Neural progenitor cell (in vitro differentiated cells): Measurements from ENCODE around the gene ANKHD1. TPM values are rescaled to one million over a fixed set of nuclear protein-coding genes. Genes with fewer than 3 reads are reported as not detected.

Experiments
- DNase-seq: peaks from one replicate; pipeline ENCODE4 v3.0.0-alpha.2; 2016; ENCODE audit warnings: low spot score
- H2AFZ ChIP-seq: fragments of 200-600 bp; sonication (generic); replicated peaks from 2 replicates; pipeline ENCODE4 v1.6.1; 2016; ENCODE audit warnings: antibody characterized with exemption
- H3F3A ChIP-seq: fragments of 200-600 bp; sonication (generic); 2 replicates; pipeline ENCODE4 v1.6.1; 2016; ENCODE audit warnings: antibody characterized with exemption, low read depth
- H3K27ac ChIP-seq: fragments of 200-600 bp; sonication (generic); 2 replicates; pipeline ENCODE4 v1.5.1; 2016; ENCODE audit warnings: mild to moderate bottlenecking
- H3K27me3 ChIP-seq: fragments of 200-600 bp; sonication (generic); 2 replicates; pipeline ENCODE4 v1.6.1; 2016; ENCODE audit warnings: mild to moderate bottlenecking, moderate library complexity
- H3K36me3 ChIP-seq: fragments of 200-600 bp; sonication (generic); 2 replicates; pipeline ENCODE4 v1.5.1; 2016
- H3K4me1 ChIP-seq: fragments of 200-600 bp; sonication (generic); 2 replicates; pipeline ENCODE4 v1.6.1; 2016; ENCODE audit warnings: mixed run types
- H3K4me2 ChIP-seq: fragments of 200-600 bp; sonication (generic); 2 replicates; pipeline ENCODE4 v1.6.1; 2016
- H3K4me3 ChIP-seq: fragments of 200-600 bp; sonication (generic); 2 replicates; pipeline ENCODE4 v1.5.1; 2016
- H3K79me2 ChIP-seq: fragments of 200-600 bp; sonication (generic); 2 replicates; pipeline ENCODE4 v1.6.1; 2016; ENCODE audit warnings: low read depth
- H3K9ac ChIP-seq: fragments of 200-600 bp; sonication (generic); 2 replicates; pipeline ENCODE4 v1.6.1; 2016
- H3K9me3 ChIP-seq: fragments of 200-600 bp; sonication (generic); 2 replicates; pipeline ENCODE4 v1.5.1; 2016; ENCODE audit warnings: low read depth
- H4K20me1 ChIP-seq: fragments of 200-600 bp; sonication (generic); 2 replicates; pipeline ENCODE4 v1.6.1; 2016; ENCODE audit warnings: low read depth
- H3K27ac Mint-ChIP-seq: 3 replicates; pipeline ENCODE4 v1.8.0; 2021; ENCODE audit warnings: mixed read lengths
- H3K27me3 Mint-ChIP-seq: 2 replicates; pipeline ENCODE4 v1.8.0; 2022; ENCODE audit warnings: low read depth, mild to moderate bottlenecking, inconsistent platforms, moderate library complexity, mixed read lengths; ENCODE audit not compliant: insufficient read depth
- H3K36me3 Mint-ChIP-seq: 3 replicates; pipeline ENCODE4 v1.8.0; 2021; ENCODE audit warnings: mixed read lengths
- H3K4me1 Mint-ChIP-seq: 3 replicates; pipeline ENCODE4 v1.8.0; 2021; ENCODE audit warnings: mixed read lengths
- H3K4me3 Mint-ChIP-seq: 3 replicates; pipeline ENCODE4 v1.8.0; 2021; ENCODE audit warnings: mild to moderate bottlenecking, moderate library complexity, mixed read lengths
- H3K9me3 Mint-ChIP-seq: 3 replicates; pipeline ENCODE4 v1.8.0; 2020; ENCODE audit warnings: mixed read lengths
- EZH2 ChIP-seq: fragments of 200-600 bp; sonication (generic); IDR thresholded peaks from 2 replicates; pipeline ENCODE4 v1.6.1; 2017; ENCODE audit warnings: antibody characterized with exemption, mild to moderate bottlenecking, moderate library complexity
- EZH2phosphoT487 ChIP-seq: fragments of 200-600 bp; sonication (generic); IDR thresholded peaks from 2 replicates; pipeline ENCODE4 v1.6.1; 2017; ENCODE audit warnings: antibody characterized with exemption
- total RNA-seq: library from RNA; depleted of rRNA; stranded (reverse); fragments of >200 nt; gene quantifications from 2 replicates; pipeline ENCODE4 v1.2.3, GENCODE V29; 2015; ENCODE audit warnings: low replicate concordance
- TF ChIP-seq, protein P1 (sequence below): fragments of 200-600 bp; sonication (generic); IDR thresholded peaks from 2 replicates; pipeline ENCODE4 v1.5.1; 2017; ENCODE audit warnings: antibody characterized with exemption, mild to moderate bottlenecking

Gene ANKHD1
- total RNA-seq, 1 donor from 2014 or later, result 110 TPM

DNA sequence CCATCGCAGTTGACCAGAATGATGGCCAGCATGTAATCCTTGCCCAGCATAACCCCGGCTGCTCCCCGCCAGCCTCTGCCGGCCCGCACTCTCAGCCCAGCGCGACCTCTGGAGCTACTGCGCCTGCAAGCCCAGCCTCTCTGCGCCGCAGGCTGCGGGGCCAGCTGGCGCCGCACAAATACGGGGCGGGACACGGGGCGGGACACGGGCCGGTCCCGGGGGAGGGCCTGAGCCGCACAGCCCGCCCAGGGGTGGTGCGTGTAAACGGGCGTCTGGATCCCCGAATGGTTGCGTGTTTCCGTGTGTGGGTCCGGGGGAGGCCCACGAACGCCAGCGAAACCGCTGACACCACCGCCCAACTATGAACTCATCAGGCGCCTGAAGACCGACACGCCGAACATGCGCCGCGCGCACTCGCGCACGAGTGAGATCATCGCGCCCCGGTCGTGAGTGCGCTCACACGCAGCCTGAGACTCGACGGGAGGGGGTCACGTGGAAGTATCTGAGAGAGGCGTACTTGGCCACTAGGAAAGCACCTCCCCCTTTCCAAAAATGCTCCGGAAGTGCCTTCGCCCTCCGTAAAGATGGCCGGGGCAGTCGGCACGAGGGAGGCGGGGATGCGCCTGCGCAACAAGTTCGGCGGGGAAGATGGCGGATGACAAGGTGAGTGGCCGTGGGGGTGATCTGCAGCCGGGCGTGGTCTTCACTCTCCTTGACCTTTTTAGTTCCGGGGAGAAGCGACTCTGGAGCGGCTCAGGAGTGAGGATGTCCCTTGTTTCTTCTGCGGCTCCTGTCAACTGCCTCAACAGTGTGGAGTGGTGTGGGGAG is 162.8 kb downstream of the ANKHD1 start, which contains the start of the genes APBB3 and SLC35A4:
Gene APBB3 (minus strand): TSS at position 403 of the 828 bp plus-strand sequence. CDS start 353 bp downstream, at position 50.
Gene SLC35A4 (plus strand): TSS at position 633 of the 828 bp plus-strand sequence. CDS start 2,342 bp downstream, outside the sequence.
- no peak for TF ChIP-seq EZH2phosphoT487
- TF ChIP-seq EZH2, result peak; percentile 45
- peaks cover 13% of the 10 kb centered on the region for H3K36me3 Mint-ChIP-seq

DNA sequence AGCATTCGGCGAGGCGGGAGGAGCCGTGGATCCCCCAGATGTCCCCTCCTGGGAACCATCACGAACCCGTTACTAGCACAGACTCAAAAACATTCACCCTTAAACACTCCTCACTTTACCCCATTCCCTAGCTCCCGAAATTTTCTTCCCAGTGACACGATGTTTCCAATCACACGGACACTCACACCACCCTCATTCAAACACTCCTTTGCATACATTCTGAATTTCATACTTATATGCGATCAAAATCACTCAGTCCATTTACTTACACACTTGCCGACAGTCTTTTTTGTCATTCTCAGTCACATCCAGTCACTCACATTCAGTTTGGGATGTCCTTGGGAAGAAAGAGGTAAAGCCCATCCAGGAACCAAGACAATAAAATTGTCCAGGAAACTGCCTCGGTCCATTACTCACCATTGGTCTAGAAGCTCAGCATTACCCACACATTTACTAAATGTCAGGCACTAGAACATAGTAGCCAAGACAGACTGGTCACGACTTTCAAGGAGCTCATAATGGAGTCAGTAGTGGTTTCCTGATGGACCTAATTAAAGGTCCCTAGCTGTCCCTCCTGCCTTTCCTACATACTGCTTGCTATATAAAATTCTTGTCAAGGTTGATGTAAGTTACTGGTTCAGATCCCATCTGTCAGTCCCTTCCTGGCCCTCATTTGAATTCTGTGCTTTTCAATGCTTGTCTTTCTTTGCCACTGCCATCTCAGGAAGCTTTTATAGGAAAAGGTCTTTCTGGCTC is 163.6 kb downstream of the ANKHD1 start:
- H3K4me1 Mint-ChIP-seq, result peaks cover 31% of the 10 kb centered on the region
- H3F3A ChIP-seq, result no peaks in the 10 kb centered on the region
- H3K4me2 ChIP-seq, result peak overlapping the region; percentile 87
- no peaks in the 10 kb centered on the region for H3K36me3 ChIP-seq
- H3K9me3 Mint-ChIP-seq, result no peaks in the 10 kb centered on the region
- H3K27ac ChIP-seq, result no peak overlapping the region
- H3K4me3 Mint-ChIP-seq, result peak overlapping the region; percentile 93
- no peaks in the 10 kb centered on the region for H3K27me3 ChIP-seq
- peak overlapping the region; percentile 59 for H3K4me3 ChIP-seq
- no peak for DNase-seq
- H3K27ac Mint-ChIP-seq, result peak overlapping the region; percentile 50
- H4K20me1 ChIP-seq, result no peaks in the 10 kb centered on the region
- H3K27me3 Mint-ChIP-seq, result peaks cover 7% of the 10 kb centered on the region
- H3K4me1 ChIP-seq, result peaks cover 12% of the 10 kb centered on the region
- TF ChIP-seq, protein P1, sequence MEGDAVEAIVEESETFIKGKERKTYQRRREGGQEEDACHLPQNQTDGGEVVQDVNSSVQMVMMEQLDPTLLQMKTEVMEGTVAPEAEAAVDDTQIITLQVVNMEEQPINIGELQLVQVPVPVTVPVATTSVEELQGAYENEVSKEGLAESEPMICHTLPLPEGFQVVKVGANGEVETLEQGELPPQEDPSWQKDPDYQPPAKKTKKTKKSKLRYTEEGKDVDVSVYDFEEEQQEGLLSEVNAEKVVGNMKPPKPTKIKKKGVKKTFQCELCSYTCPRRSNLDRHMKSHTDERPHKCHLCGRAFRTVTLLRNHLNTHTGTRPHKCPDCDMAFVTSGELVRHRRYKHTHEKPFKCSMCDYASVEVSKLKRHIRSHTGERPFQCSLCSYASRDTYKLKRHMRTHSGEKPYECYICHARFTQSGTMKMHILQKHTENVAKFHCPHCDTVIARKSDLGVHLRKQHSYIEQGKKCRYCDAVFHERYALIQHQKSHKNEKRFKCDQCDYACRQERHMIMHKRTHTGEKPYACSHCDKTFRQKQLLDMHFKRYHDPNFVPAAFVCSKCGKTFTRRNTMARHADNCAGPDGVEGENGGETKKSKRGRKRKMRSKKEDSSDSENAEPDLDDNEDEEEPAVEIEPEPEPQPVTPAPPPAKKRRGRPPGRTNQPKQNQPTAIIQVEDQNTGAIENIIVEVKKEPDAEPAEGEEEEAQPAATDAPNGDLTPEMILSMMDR, result no peak
- no peak for TF ChIP-seq EZH2phosphoT487
- no peak for TF ChIP-seq EZH2
- H3K36me3 Mint-ChIP-seq, result peaks cover 13% of the 10 kb centered on the region
- peak overlapping the region; percentile 51 for H3K9ac ChIP-seq
- peak overlapping the region; percentile 44 for H2AFZ ChIP-seq
- H3K9me3 ChIP-seq, result no peaks in the 10 kb centered on the region
- peaks cover 23% of the 10 kb centered on the region for H3K79me2 ChIP-seq

More for the DNA sequence above, 162.8 kb downstream of the ANKHD1 start, which contains the start of the genes APBB3 and SLC35A4:
- Mint-ChIP-seq H3K4me3 (peak within 1 kb of the TSS; percentile 93), H3K9me3 (no peaks in the 10 kb centered on the region), H3K27ac (peak within 1 kb of the TSS; percentile 83), H3K27me3 (peaks cover 7% of the 10 kb centered on the region), H3K4me1 (peaks cover 31% of the 10 kb centered on the region)
- Histone ChIP-seq H3K4me3 (peak within 1 kb of the TSS; percentile 59), H4K20me1 (no peaks in the 10 kb centered on the region), H3K4me2 (peak within 1 kb of the TSS; percentile 87), H2AFZ (peak within 1 kb of the TSS; percentile 44), H3K9ac (peak within 1 kb of the TSS; percentile 51), H3K36me3 (no peaks in the 10 kb centered on the region), H3K79me2 (peaks cover 23% of the 10 kb centered on the region), H3K4me1 (peaks cover 12% of the 10 kb centered on the region), H3F3A (no peaks in the 10 kb centered on the region), H3K27me3 (no peaks in the 10 kb centered on the region), H3K9me3 (no peaks in the 10 kb centered on the region), H3K27ac (no peak within 1 kb of the TSS)
- DNase-seq, result peak; percentile 93

DNA sequence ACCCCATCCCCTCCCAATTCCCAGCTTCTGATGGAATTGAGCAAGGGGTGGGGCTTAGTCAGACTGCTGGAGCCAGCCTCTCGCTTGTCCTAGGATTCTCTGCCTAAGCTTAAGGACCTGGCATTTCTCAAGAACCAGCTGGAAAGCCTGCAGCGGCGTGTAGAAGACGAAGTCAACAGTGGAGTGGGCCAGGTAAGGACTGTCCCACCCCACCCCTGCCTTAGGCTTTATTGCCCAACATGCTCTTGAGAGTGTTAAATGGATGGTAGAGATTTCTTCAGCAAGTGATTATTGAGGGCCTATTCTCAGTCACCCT is 164.1 kb downstream of the ANKHD1 start:
- H3K36me3 ChIP-seq, result no peaks in the 10 kb centered on the region
- Mint-ChIP-seq H3K9me3 (no peaks in the 10 kb centered on the region), H3K27ac (no peak overlapping the region), H3K27me3 (peaks cover 7% of the 10 kb centered on the region), H3K4me3 (peak overlapping the region; percentile 93), H3K4me1 (peaks cover 31% of the 10 kb centered on the region), H3K36me3 (peaks cover 13% of the 10 kb centered on the region)
- peak; percentile 19 for DNase-seq
- H3K4me1 ChIP-seq, result peaks cover 12% of the 10 kb centered on the region
- peak overlapping the region; percentile 87 for H3K4me2 ChIP-seq
- H3K79me2 ChIP-seq, result peaks cover 23% of the 10 kb centered on the region
- TF ChIP-seq EZH2 (no peak), EZH2phosphoT487 (no peak)
- TF ChIP-seq, protein P1, result no peak
- H3F3A ChIP-seq, result no peaks in the 10 kb centered on the region
- no peaks in the 10 kb centered on the region for H4K20me1 ChIP-seq
- H2AFZ ChIP-seq, result no peak overlapping the region
- H3K27me3 ChIP-seq, result no peaks in the 10 kb centered on the region
- peak overlapping the region; percentile 59 for H3K4me3 ChIP-seq
- no peaks in the 10 kb centered on the region for H3K9me3 ChIP-seq
- no peak overlapping the region for H3K27ac ChIP-seq
- no peak overlapping the region for H3K9ac ChIP-seq
